ENCODE measurements around the gene NFIX. TPM values are rescaled to one million over a fixed set of nuclear protein-coding genes. Genes with fewer than 3 reads are reported as not detected.

Gene NFIX
- total RNA-seq, 1 experiment from 2014 or later = 144 TPM

DNA sequence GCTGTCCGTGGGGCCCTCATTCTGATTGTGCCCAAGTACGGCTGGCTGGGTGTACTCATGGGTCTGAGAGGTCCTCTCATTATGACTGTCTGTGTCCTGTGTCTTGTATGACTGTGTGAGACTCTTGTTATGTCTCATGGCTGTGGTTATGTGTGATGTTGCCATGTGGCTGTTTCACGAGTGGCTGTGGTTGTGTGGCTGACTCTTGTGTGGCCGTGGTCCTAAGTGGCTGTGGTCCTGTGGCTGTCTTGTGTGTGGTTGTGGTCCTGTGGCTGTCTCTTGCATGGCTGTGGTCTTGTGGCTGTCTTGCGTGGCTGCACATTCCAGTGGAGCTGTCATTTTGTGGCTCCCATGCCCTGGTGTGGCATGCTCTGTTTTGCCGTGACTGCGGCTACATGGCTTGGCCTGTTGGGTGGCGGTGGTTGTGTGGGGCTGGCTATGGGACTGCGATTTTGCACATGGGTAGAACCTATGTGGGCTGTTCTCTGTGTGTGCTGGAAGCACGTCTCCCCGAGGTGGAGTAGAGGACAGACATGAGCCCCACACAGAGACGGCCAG lies 104.8 kb downstream of the NFIX start:
- no peaks in the 10 kb centered on the region for H3K9me3 ChIP-seq (ENCODE audit: control insufficient read depth, insufficient read depth, low read depth, low read length)
- intact Hi-C loops (cut with micrococcal nuclease; ENCODE audit: unreplicated experiment) = no loop called here
- H3K4me1 ChIP-seq (ENCODE audit: control insufficient read depth, insufficient read depth, low read length) = peaks cover 24% of the 10 kb centered on the region
- BruUV-seq (replicated peaks) = no TSS peak
- CTCF ChIA-PET = no interaction called here
- DNase-seq (ENCODE audit: low read depth, low spot score) (no peak), ATAC-seq (no peak)
- H3K27me3 ChIP-seq (ENCODE audit: control insufficient read depth, insufficient read depth, low read length) = no peaks in the 10 kb centered on the region
- in situ Hi-C loops (cut with HindIII; ENCODE audit: low pct_unique_long_range_greater_than_20kb, low sequenced_read_pairs) = no loop called here
- no peak overlapping the region for H3K27ac ChIP-seq (ENCODE audit: low read length)
- no peaks in the 10 kb centered on the region for H3K36me3 ChIP-seq (ENCODE audit: control insufficient read depth, insufficient read depth, low read length)
- no peak overlapping the region for H3K4me3 ChIP-seq (ENCODE audit: low read depth in 2 of 2, low read length in 2 of 2)
- POLR2A ChIA-PET = no interaction called here
- no peak for TF ChIP-seq POLR2AphosphoS5 (IDR thresholded peaks at IDR 0.05; ENCODE audit: low read depth, low read length)

DNA sequence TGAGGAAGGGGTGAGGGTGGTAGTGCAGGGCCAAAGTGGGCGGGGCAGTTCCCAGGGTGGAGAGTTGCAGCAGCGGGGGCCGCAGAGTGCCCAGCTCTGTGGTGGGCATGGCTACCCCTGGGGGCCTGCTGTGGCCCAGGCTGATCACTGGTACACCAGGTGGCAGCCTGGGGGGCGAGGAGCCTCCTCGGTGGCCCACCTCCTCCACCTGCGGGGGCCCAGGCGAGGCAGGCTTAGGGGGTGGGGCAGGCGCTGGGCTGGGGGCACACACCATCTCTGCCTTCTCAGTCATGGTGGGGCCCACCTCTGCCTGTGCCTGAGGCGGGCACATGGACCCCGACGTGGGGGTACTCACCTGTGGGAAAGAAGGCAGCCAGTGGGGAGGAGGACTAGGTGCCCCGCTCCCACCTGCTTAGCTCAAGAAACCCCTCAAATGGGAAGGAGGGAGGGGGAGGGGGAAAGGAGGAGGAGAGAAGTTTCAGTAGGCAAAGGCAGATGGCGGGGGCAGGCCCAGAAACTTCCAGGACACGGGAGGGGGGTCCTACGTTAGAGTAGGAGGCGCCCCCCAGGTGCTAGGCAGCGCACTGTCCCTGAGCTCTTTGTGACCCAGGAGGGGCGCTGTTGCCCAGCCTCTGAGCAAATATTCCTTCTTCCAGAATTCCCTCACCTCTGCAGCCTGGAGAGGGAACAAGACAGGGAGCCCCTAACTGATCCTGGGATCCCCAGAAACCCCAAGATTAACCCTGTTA lies 105.7 kb downstream of the NFIX start:
- no peak for TF ChIP-seq SIN3A (IDR thresholded peaks at IDR 0.05; ENCODE audit: borderline replicate concordance, insufficient read depth, low read depth, low read length)
- TF ChIP-seq, protein P1, sequence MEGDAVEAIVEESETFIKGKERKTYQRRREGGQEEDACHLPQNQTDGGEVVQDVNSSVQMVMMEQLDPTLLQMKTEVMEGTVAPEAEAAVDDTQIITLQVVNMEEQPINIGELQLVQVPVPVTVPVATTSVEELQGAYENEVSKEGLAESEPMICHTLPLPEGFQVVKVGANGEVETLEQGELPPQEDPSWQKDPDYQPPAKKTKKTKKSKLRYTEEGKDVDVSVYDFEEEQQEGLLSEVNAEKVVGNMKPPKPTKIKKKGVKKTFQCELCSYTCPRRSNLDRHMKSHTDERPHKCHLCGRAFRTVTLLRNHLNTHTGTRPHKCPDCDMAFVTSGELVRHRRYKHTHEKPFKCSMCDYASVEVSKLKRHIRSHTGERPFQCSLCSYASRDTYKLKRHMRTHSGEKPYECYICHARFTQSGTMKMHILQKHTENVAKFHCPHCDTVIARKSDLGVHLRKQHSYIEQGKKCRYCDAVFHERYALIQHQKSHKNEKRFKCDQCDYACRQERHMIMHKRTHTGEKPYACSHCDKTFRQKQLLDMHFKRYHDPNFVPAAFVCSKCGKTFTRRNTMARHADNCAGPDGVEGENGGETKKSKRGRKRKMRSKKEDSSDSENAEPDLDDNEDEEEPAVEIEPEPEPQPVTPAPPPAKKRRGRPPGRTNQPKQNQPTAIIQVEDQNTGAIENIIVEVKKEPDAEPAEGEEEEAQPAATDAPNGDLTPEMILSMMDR (IDR thresholded peaks at IDR 0.05) = peak; percentile 64
- no peaks in the 10 kb centered on the region for H3K36me3 ChIP-seq (ENCODE audit: control insufficient read depth, insufficient read depth, low read length)
- no peak for DNase-seq (ENCODE audit: low read depth, low spot score)
- ChIA-PET POLR2A (no interaction called here), CTCF (interaction anchor here (0.6 to 1.2 kb wide), 3 partner anchors 10 to 629 kb away, joined by 3 to 6 read pairs (median 3); no protein-coding TSS in a partner anchor)
- ATAC-seq = no peak
- no peaks in the 10 kb centered on the region for H3K27me3 ChIP-seq (ENCODE audit: control insufficient read depth, insufficient read depth, low read length)
- no peak overlapping the region for H3K27ac ChIP-seq (ENCODE audit: low read length)
- intact Hi-C loops (cut with micrococcal nuclease; ENCODE audit: unreplicated experiment) (no loop called here), in situ Hi-C loops (cut with HindIII; ENCODE audit: low pct_unique_long_range_greater_than_20kb, low sequenced_read_pairs) (no loop called here)
- no TSS peak for BruUV-seq (replicated peaks)
- H3K4me3 ChIP-seq (ENCODE audit: low read depth in 2 of 2, low read length in 2 of 2) = no peak overlapping the region
- no peaks in the 10 kb centered on the region for H3K9me3 ChIP-seq (ENCODE audit: control insufficient read depth, insufficient read depth, low read depth, low read length)
- H3K4me1 ChIP-seq (ENCODE audit: control insufficient read depth, insufficient read depth, low read length) = peaks cover 18% of the 10 kb centered on the region

DNA sequence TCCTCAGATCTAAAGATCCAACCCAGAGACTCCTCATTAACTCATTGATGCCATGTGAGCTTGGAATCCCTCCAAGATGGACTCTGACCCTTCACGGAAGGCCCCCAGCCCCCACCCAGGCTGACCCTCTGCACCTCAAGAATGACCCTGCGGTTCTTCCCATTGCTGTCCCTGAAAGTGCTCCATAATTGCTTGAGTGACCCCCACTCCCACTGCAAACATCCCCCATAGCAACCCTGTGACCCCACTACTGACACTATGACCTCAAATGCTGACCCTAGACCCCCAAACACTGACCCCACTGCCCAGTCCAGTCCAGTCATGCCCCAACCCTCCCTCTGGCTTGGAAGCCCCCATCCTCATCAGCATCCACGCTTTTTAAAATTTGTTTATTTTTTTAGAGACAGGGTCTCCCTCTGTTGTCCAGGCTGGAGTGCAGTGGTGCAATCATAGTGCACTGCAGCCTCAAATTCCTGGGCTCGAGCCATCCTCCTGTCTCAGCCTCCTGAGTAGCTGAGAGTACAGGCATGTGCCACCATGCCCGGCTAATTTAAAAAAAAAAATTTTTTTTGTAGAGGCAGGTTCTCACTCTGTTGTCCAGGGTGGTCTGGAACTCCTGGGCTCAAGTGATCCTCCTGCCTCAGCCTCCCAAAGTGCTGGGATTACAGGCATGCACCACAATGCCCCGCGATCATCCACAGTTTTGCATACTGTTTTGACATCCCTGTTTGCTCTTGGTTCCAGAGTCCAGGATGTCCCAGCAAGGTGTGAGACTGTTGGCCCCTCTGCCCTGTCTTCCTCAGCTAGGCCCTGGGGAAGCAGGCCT lies 106.5 kb downstream of the NFIX start:
- no TSS peak for BruUV-seq (replicated peaks)
- intact Hi-C loops (cut with micrococcal nuclease; ENCODE audit: unreplicated experiment) = no loop called here
- Histone ChIP-seq H3K4me3 (ENCODE audit: low read depth in 2 of 2, low read length in 2 of 2) (no peak overlapping the region; a peak in 1 of 4 replicates), H3K36me3 (ENCODE audit: control insufficient read depth, insufficient read depth, low read length) (no peaks in the 10 kb centered on the region), H3K27ac (ENCODE audit: low read length) (peak overlapping the region; percentile 2; the same call in 1 of the 2 replicates), H3K9me3 (ENCODE audit: control insufficient read depth, insufficient read depth, low read depth, low read length) (no peaks in the 10 kb centered on the region), H3K27me3 (ENCODE audit: control insufficient read depth, insufficient read depth, low read length) (no peaks in the 10 kb centered on the region), H3K4me1 (ENCODE audit: control insufficient read depth, insufficient read depth, low read length) (peaks cover 10% of the 10 kb centered on the region)
- TF ChIP-seq, protein P2, sequence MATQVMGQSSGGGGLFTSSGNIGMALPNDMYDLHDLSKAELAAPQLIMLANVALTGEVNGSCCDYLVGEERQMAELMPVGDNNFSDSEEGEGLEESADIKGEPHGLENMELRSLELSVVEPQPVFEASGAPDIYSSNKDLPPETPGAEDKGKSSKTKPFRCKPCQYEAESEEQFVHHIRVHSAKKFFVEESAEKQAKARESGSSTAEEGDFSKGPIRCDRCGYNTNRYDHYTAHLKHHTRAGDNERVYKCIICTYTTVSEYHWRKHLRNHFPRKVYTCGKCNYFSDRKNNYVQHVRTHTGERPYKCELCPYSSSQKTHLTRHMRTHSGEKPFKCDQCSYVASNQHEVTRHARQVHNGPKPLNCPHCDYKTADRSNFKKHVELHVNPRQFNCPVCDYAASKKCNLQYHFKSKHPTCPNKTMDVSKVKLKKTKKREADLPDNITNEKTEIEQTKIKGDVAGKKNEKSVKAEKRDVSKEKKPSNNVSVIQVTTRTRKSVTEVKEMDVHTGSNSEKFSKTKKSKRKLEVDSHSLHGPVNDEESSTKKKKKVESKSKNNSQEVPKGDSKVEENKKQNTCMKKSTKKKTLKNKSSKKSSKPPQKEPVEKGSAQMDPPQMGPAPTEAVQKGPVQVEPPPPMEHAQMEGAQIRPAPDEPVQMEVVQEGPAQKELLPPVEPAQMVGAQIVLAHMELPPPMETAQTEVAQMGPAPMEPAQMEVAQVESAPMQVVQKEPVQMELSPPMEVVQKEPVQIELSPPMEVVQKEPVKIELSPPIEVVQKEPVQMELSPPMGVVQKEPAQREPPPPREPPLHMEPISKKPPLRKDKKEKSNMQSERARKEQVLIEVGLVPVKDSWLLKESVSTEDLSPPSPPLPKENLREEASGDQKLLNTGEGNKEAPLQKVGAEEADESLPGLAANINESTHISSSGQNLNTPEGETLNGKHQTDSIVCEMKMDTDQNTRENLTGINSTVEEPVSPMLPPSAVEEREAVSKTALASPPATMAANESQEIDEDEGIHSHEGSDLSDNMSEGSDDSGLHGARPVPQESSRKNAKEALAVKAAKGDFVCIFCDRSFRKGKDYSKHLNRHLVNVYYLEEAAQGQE (IDR thresholded peaks at IDR 0.05; ENCODE audit: insufficient read depth in 1 of 2, low read depth in 2 of 2, low read length in 1 of 2) = no peak
- TF ChIP-seq, protein P1 (IDR thresholded peaks at IDR 0.05) = peak; percentile 23; the same call in 1 of the 2 replicates
- ChIA-PET CTCF (interaction anchor here (0.7 to 1.2 kb wide), 2 partner anchors 9 to 124 kb away, joined by 3 to 6 read pairs; no protein-coding TSS in a partner anchor), POLR2A (no interaction called here)
- in situ Hi-C loops (cut with HindIII; ENCODE audit: low pct_unique_long_range_greater_than_20kb, low sequenced_read_pairs) = no loop called here
- DNase-seq (ENCODE audit: low read depth, low spot score) (no peak), ATAC-seq (peak; percentile 7; the same call in 1 of the 2 replicates)

Measured in Panc1 (cell line).